ENCODE data around the gene RIC8A.
"Not testable (repeated sequence)": the region's sequence is repeated elsewhere in the genome, so short reads cannot be mapped to it uniquely, and the experiment has no call there.

Gene RIC8A

DNA sequence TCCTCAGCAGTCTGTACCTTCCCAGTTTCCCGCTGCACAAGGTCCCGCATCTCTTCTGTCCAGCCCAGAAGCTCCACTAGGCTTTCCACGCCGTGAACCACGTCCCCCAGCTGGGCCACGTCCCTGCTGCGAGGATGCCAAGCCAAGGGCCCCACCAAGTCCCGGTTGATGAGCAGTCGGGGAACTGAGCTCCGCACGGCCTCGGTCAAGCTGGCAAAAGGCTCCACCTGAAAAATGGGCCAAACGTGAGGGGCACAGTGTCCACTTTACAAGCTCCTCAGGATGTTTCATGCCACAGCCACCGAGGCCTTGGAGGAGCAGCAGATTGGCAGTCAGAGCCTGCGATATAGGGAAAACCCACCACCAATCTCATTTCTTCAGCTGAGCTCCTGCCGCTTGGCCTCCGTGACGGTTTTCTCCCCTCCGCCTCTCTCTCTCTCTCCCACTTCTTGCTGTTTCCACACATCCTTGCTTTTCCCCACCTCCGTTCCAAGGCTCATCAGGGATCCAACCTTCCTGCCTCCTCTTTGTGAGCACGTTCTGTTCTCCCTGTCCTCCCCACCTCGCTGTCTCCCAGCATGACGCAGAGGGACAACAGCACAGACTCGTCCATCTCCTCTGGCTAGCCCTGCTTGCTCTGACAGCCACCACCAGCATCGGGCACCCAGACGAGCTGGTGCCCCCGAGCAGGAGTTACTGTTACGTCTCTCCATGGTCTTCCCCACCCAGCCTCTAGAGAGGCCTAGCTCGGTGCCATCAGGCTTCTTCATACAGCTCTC is 11.5 kb downstream of the RIC8A start:
- no peak for DNase-seq (ENCODE audit: low read depth)

DNA sequence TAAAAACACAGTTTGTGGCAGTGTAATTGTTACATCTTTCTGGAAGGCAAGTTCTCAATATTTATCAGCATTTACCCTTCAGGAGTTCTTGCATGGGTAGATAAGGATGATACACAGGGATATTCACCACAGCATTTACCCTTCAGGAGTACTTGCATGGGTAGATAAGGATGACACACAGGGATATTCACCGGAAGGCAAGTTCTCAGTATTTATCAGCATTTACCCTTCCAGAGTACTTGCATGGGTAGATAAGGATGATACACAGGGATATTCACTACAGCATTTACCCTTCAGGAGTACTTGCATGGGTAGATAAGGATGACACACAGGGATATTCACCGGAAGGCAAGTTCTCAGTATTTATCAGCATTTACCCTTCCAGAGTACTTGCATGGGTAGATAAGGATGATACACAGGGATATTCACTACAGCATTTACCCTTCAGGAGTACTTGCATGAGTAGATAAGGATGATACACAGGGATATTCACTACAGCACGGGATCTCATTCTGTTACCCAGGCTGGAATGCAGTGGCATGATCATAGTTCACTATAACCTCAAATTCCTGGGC is 13.2 kb downstream of the RIC8A start:
- not testable (repeated sequence) for DNase-seq (ENCODE audit: low read depth)

DNA sequence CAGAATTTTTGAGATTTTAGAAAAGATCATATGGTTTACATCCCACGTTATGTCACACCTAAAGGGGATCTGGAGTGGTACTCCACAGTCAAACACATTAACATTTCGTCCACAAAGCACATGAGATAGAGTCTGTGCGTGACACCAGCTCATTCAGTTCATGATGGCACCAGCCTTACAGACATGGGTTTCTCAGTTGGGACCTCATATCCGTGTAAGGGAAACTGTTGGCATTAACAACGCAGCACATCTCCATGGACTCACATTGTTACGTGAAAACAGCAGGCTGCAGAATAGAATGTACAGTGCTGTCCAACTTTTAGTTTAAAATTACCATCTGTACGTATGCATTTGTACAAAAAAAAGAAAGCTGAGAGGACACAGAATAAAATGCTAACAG is 14.0 kb downstream of the RIC8A start:
- DNase-seq (ENCODE audit: low read depth) = no peak

DNA sequence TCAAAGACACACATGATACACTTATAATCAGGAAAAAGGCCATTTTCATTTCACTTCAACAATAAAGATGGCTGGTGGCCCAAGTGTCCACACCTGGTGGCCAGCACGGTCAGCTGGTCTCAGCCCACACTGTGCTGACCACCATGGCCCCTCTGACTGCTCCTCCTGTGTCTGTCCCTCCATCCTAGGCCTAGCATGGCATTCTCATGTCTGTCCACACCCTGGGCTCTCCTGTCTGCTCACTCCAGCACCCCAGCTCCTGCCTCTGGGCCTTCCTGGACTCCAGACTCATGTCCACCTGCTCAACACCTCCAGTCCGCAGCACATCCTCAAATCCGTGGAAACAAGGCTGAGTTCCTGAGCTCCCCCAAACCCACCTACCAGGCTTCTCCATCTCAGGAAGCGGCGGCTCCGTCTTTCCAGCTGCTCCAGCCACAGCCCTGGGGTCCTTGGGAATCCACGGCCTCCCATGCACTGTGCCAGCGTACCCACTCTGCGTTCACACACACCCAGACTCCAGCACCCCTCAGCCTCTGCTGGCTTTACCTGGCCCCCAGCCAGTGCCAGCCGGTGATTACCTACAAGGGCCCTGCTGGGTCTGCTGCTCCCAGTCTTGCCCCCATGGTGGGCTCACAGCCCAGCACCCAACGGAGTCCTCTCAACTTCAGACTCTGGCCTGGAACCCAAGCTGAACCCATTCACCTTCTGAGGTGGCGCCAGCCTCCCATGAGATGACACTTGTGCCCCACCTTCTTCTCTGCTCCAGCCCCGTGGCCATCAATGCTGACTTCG is 14.7 kb downstream of the RIC8A start:
- DNase-seq (ENCODE audit: low read depth) = no peak

- DNase-seq (ENCODE audit: low read depth) = no peak
Observed at GRCh38 chr11:223026-223789, 15.7 kb downstream of the RIC8A start.

- DNase-seq (ENCODE audit: low read depth) = no peak
Observed at GRCh38 chr11:223884-224283, 16.4 kb downstream of the RIC8A start.

DNA sequence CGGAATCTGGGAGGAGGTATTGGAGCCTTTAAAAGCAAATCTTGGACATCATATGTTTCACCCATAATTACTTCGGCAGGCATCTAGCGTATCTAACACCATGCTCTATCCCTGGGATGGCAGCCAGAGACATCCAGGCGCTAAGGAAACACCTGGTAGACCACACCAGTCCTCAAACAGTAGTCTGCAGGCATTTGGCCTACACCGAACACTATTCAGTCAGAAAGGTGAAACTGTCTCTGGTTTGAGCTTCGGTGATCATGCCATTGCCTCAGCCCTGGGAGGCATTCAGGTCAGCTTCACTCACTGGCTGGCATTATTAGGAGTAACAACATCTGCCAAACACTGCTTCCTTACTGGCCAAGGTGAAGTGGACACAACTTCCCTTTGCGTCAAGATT is 16.9 kb downstream of the RIC8A start:
- DNase-seq (ENCODE audit: low read depth) = no peak

DNA sequence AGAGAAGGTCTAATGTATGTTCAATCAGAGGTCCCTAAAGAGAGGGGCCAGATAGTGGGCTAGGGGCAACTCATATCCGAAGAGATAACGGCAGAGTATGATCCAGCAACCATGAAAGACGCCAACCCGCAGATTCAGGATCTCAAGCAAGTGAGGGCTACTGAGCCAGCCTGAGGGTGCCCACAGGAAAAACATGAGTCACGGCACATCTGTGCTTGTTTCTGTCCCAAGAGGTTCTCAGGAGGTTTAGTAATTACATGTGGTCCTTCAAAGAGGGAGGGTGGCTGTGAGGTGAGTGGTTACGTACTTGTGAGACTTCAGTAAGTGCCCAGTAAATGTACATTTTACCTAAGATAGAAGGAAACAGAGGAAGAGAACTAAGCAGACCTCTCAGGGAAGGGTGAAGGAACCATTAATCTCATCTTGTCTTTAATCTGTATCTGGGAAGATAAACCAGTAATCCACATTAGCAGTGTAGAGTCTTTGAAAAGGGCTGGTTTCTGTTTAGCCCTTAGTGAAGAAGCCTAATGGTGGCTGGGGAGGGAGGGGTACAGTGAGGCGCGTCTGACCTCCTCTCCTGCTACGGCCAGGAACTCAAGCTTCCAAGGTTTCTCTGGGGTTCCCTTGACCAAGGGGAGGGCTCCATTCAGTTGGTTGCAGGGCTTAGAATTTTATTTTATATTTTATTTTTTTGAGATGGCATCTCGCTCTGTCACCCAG is 18.4 kb downstream of the RIC8A start:
- DNase-seq (ENCODE audit: low read depth) = peak; percentile 32

GRCh38 chr11:227824-228379 is 20.4 kb downstream of the RIC8A start:
- DNase-seq (ENCODE audit: low read depth) = no peak

DNA sequence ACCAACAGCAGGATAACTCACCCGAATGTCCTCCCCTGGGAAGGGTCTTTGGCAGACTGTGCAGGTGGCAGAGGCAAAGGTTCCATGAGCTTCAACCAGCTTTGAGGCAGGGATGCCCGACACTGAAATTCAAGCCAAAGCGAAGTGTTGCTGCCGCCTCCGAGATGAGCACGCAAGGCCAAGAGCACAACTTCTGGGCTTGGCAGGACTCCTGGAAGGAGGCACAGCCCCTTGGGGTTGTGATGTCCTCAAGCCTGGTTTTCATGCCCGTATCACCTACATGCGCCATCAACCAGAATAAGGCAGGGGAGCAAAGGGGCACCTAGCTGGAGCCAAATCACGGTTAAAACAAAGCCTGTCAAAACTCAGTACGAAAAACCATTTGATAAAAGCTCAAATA is 22.9 kb downstream of the RIC8A start:
- no peak for DNase-seq (ENCODE audit: low read depth)

GRCh38 chr11:232783-233565 is 25.5 kb downstream of the RIC8A start:
- DNase-seq (ENCODE audit: low read depth) = no peak

GRCh38 chr11:235180-235579 is 27.7 kb downstream of the RIC8A start:
- no peak for DNase-seq (ENCODE audit: low read depth)

- DNase-seq (ENCODE audit: low read depth) = peak; percentile 30
Observed at GRCh38 chr11:235609-235996, 28.1 kb downstream of the RIC8A start.

DNA sequence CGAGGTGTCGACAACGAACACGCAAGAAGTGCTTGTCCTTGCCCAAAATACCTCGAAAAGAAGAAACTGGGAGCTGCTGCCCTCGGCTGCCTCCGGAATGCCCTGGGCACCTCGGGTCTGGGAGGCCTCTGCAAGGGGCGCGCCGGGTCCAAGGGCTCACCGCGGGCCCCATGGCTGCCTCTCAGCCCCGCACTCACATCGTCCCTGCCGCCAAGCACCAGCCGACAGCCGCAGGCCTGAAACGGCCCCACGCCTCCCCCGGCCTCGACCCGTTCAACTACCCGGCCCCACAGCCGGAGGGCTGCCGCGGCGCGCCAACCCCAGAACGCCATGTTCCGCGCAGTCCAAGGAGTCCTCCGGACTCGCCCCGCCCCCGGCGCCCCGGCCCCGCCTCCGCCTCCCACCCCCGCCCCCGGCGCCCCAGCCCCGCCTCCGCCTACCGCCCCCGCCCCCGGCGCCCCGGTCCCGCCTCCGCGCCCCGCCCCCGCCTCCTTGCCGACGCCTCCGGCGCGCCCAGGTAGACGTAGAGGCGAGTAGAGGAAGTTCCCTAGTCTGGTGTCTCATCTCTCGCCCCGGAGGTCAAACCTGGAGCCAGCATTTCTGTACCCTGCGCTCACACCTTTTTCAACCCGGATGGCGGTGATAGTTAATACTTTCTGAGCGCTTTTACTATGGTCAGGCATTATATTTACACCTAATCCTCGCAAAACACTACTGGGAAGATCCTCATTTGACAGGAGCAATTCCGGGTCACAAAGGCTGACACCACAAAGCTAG is 28.7 kb downstream of the RIC8A start, which contains the start of gene SIRT3:
SIRT3 (minus strand) TSS at position 346 of the 777 bp plus-strand sequence; CDS start at position 332, 14 bp downstream.
- DNase-seq (ENCODE audit: low read depth) = peak; percentile 79

DNA sequence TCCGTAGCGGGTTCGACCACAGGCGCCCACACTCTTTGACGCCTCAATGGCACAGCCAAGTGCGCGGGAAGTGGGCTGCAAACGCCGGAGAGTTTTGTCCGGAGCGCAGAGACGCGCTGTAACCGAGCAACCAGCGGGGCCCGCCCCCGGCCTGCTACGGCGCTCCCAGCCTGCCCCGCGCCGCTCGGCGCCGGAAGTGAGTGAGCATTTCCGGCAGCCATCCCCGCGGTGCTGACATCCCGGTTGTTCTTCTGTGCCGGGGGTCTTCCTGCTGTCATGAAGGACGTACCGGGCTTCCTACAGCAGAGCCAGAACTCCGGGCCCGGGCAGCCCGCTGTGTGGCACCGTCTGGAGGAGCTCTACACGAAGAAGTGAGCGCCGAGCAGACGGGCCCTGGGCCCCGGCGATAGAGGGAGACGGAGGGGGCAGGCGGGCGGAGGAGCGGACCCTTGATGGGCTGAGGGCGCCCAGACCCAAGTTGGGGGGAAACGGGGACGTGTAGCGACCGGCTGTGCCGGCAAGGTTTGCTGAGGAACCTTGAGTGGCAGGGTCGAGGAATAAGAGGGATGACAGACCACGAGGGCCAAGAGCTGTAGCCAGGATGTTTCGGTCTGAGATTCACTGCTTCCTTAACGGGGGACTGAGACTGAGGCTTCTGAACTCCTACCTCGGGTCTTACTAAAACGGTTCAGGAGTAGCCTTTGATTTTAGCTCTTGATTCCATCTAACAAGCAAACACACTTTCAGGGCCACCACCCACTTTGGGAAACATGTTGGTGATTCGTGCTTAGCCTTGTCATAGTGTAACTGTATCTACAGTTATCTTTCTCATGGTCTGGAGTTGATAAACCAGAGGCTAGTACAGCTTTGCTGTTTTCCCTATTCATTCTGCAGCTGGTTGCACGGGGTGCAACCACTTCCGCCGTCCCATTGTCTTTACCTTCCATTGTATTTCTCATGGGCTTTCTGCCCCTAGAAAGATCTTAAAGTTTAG is 29.6 kb downstream of the RIC8A start, which contains the start of gene PSMD13:
PSMD13 (plus strand) TSS at position 203 of the 994 bp plus-strand sequence; CDS start at position 277, 74 bp downstream.
- peak; percentile 86 for DNase-seq (ENCODE audit: low read depth)

DNA sequence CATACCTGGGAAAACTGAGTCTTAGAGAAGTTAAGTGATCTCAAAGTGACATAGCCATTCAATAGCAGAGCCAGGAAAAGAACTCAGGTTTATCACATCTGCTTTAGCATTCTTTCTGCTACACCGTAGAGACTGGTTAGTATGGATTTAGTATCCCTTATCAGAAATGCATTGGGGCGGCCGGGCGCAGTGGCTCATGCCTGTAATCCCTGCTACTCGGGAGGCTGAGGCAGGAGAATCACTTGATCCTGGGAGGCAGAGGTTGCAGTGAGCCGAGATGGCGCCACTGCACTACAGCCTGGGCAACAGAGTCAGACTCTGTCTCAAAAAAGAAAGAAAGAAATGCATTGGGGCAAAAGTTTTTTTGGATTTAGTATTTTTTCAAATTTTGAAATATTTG is 30.8 kb downstream of the RIC8A start:
- DNase-seq (ENCODE audit: low read depth) = not testable (repeated sequence)

- DNase-seq (ENCODE audit: low read depth) = no peak
Observed at GRCh38 chr11:240315-240714, 32.8 kb downstream of the RIC8A start.

DNA sequence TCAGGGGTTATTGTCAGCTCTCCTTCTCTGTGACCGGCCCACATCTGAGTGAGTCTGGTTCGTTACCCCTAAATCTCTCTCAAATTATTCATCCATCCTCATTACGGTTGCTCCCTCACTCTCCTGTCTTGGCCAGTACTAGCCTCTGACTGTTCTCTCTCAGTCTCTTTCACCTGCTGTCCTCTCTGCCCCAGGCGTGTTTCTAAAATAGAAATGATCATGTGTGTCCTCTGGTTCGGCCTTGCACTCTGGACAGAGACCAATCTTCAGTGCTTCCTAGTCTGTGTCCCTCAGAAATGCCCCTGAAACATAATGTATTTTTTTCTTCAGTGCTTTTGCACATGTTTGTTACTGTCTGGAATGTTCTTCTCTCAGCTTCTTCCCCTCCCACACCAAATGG is 34.1 kb downstream of the RIC8A start:
- no peak for DNase-seq (ENCODE audit: low read depth)

Data from iris pigment epithelial cell (primary cell).